Stimulated activated CD4-positive, alpha-beta T cell treated with anti-CD3 and anti-CD28 coated beads, Interleukin-12 subunit alpha, Interleukin-12 subunit beta, amount 100 ng/mL, for 48 hours (primary cell): ENCODE results near the gene AKAP13.

Source experiments
- DNase-seq, 3 donors: peaks; one replicate each; pipeline ENCODE4 v3.0.0-alpha.2; 2020; ENCODE audit warnings: low read depth in 2 of 3, low spot score in 1 of 3

AKAP13 gene

GRCh38 chr15:85762039-85762755 lies 381.8 kb downstream of the AKAP13 start:
- DNase-seq, result no peak

GRCh38 chr15:85762756-85763127 lies 382.3 kb downstream of the AKAP13 start:
- DNase-seq, result no peak

GRCh38 chr15:85763157-85763556 lies 382.8 kb downstream of the AKAP13 start:
- DNase-seq, result no peak

GRCh38 chr15:85763673-85764633 lies 383.6 kb downstream of the AKAP13 start:
- no peak for DNase-seq

- no peak for DNase-seq
Measured at GRCh38 chr15:85764649-85765277, 384.4 kb downstream of the AKAP13 start.

- no peak for DNase-seq
Measured at GRCh38 chr15:85766001-85766831, 385.8 kb downstream of the AKAP13 start.

GRCh38 chr15:85767785-85768529 lies 387.6 kb downstream of the AKAP13 start:
- DNase-seq, result no peak

GRCh38 chr15:85768595-85769168 lies 388.3 kb downstream of the AKAP13 start:
- no peak for DNase-seq

- no peak for DNase-seq
Measured at GRCh38 chr15:85769182-85769900, 388.9 kb downstream of the AKAP13 start.

GRCh38 chr15:85770096-85771041 lies 390.0 kb downstream of the AKAP13 start:
- no peak for DNase-seq

GRCh38 chr15:85771271-85771670 lies 390.9 kb downstream of the AKAP13 start:
- DNase-seq, result no peak

- no peak for DNase-seq
Measured at GRCh38 chr15:85771781-85772445, 391.5 kb downstream of the AKAP13 start.

GRCh38 chr15:85772668-85773067 lies 392.3 kb downstream of the AKAP13 start:
- DNase-seq, result no peak

- DNase-seq, result no peak
Measured at GRCh38 chr15:85773249-85773648, 392.8 kb downstream of the AKAP13 start.

GRCh38 chr15:85773970-85774369 lies 393.6 kb downstream of the AKAP13 start:
- DNase-seq, result no peak

GRCh38 chr15:85777250-85778106 lies 397.1 kb downstream of the AKAP13 start:
- no peak for DNase-seq
